ENCODE measurements around the gene KIF14.
"Not testable (repeated sequence)": the region's sequence is repeated elsewhere in the genome, so short reads cannot be mapped to it uniquely, and the experiment has no call there.

Gene KIF14

GRCh38 chr1:200620273-200621131, at the start of gene KIF14:
KIF14 (minus strand) TSS chr1:200620751; CDS start chr1:200618723, 2,028 bp downstream.
- DNase-seq = peak; percentile 85

DNA sequence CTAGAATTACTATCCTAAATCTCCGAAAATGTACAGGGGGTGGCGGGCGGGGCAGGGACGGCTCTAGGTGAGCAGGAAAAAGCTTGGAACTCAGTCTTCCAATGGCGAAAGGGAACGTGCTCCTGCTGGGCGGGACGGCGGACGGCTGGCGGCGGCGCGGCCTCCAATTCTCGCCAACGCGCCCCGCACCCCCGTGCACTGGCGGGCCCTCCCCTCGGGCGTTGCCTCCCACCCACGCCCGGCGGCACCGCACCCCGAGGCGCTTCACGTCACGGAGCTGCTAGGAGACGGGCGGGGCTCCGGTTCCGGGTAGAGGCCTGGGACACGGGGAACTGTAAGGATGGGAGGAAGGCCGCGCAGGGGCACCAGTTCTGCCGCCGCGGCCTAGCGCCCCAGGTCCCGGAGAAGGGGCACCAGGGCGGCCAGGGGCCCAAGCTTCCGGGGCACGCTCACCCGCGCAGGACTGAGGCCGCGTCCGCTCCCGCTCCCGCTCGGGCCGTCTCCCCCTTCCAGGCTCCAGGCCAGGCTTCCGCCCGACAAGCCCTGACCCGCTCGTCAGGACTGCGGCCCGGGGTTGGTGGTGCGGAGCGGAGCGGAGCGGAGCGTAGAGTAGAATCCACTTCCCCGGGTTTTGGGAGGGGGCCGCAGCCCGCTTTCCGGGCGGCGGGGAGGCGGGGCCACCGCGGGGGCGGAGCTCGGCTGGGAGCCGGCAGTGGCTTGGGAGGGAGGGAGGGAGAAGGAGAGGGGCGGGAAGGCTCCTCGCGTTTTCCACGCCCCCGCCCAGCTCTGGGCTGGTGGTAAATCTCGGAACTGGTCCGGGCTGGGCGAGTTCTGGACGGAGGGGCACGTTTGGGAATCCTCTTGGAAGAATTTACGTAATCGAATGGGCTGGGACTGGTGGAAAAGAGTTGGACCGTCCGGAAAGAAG, 49.0 kb upstream of the KIF14 start, which contains the start of gene DDX59:
Gene DDX59, minus strand, starts transcription at position 594 of the 928 bp plus-strand sequence. CDS start 3,167 bp downstream, outside the sequence.
- DNase-seq = peak; percentile 90

- no peak for DNase-seq
Measured at GRCh38 chr1:200668514-200669313, 48.2 kb upstream of the KIF14 start.

GRCh38 chr1:200666309-200666708, 45.8 kb upstream of the KIF14 start:
- no peak for DNase-seq

DNA sequence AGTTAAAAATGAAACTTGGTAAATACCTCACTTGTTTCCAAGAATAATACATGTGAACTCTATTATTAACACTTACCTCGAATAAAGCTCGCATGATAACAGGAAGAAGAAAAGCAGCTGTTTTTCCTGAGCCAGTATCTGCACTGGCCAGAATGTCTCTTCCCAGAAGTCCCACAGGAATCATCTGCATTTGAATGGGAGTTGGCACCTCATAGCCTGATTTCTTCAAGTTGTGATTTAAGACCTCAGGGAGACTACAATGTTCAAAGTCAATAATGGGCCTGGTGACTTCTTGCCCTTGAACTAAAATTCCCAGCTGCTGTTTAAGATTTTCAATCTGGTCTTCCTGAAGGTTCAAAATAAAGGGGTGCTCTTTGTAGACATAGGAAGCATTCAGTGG, 45.3 kb upstream of the KIF14 start:
- DNase-seq = no peak

DNA sequence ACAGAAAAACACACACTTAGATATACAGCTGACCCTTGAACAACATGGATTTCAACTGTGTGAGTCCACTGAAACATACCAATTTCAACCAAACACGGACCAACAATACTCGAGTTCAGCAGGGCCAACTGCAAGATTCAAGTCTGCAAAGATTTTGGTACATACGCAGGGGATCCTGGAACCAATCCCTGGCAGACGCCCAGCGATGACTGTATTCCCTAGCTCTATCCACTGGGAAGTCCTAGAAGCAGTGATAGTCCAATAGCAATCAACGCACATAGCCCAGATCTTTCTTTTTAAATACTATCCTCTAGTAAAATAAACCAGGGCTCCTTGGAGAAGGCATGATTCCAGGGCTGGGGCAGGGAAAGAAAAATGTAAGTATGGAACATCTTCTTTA, 40.2 kb upstream of the KIF14 start:
- no peak for DNase-seq

DNA sequence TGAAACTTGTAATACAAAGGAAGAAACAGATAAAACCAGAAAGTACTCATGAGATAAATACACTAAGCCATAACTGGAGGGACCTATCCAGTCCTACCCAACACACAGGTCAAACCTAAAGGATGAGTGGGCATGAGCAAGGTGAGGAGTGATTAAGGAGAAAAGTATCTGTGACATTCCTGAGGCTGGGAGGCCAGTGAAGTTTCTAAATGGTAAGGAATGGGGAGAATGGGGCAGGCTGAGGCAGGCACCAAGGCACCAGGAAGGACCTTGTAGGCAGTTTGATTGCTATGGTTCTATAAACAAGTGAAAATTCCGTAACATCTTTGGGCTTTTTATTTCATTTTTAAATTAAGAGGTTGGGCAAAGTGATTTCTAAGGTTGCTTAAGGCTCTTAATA, 38.7 kb upstream of the KIF14 start:
- no peak for DNase-seq

DNA sequence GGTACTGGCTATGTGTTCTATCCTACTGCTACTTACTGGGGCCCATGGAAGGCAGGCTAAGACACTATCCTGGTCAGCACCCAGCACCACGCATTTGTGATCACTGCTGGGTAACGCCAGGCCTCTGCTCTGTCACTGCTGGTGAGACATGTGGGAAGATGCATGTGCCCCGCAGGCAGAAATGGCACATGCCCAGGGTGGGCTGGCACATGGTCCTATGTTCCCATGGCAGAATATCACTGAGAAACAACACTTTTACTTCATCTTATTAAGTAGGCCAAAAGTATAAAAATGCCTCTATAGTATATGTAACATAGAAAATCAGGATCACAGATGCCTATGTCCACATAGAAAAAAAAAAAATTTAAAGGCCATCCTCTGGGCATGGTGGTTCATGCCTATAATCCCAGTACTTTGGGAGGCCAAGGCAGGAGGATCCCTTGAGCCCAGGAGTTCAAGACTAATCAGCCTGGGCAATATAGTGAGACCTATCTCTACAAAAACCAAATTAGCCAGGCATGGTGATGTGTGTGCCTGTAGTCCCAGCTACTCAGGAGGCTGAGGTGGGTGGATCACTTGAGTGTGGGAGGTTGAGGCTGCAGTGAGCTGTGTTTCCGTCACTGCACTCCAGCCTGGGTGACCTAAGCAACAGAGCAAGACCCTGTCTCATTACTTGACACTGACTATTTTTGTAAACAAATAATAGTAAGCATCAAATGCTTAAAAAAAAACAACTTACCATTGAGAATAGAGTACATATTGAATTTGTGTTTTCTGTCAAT, 37.7 kb upstream of the KIF14 start:
- DNase-seq = no peak

DNA sequence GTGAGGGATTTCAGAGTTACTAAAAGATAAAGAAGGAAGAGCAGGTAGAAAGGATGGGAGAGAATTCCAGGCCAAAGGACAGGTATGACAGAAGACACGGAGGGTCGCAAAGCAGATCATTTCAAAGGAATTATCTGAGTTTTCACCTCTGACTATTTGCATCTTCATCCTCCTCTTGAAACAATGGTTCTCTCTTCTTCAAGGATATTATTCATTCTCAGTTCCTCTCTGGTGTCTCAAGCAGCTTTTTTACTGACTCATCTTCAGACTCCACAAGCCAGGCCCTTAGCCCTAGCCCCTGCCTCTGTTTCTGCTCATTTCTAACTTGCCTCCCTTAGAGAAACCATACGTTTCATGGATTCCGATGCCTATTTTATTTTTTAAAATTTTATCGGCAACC, 34.1 kb upstream of the KIF14 start:
- DNase-seq = no peak

DNA sequence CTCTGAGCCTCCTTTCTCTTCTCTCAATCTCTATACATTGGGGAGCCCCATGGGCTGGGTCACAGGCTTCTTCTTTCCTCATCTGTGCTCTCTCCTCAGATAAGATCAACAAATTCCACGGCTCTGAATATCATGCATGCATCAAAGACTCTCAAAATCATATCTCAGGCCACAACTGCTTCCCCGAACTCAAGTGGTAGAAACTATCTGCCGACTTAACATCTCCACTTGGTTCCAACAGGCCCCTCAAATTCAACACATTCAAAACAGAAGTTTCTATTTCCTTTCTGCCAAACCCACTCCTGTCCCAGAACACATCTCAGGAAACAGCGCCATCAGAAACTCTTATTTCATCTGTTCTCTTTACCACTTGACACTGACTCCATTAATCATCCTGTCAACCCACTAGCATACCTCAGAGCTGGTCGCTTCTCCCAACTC, 32.5 kb upstream of the KIF14 start:
- no peak for DNase-seq

DNA sequence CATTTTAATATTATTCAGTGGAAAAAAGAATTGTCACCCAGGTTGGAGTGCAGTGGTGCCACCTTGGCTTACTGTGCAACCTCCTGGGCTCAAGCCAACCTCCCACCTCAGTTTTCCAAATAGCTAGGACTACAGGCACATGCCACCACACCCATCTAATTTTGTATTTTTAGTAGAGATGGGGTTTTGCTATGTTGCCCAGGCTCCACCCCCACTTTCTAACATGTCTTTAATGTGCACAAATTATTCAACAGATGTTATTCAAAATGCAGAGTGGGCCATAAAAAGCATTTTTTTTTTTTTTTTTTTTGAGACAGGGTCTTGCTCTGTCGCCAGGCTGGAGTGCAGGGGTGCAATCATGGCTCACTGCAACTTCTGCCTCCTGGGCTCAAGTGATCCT, 31.8 kb upstream of the KIF14 start:
- DNase-seq = no peak

DNA sequence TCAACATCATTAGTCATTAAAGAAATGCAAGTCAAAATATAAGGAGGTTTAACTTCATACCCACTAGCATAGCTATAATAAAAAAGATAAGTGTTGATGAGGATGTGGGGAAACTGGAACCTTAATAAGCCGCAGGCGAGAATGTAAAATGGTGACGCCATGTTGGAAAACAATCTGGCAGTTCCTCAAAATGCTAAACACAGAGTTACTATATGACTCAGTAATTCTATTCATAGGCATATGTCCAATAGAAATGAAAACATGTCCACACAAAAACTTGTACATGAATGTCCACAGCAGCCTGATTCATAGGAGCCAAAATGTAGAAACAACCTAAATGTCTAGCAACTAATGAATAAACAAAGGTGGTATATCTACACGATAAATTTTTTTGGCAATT, 26.0 kb upstream of the KIF14 start:
- DNase-seq = no peak

DNA sequence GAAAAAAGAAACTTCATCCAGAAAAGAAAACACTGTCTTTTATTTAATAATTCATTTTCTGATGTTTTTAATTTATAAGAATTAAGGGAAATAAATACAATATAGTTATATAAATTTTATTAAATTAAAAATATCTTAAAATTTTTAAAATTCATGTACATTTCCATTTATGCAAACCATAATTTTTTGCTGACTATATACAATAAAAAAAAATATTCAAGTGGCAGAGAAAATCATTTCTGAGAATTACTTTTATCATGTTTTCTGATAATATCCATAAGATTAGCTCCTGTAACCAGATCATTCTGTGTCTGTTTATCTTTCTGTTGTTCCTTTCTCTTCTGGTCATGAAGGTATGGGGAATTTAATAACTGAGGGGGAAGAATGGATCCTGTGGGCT, 23.5 kb upstream of the KIF14 start:
- no peak for DNase-seq

DNA sequence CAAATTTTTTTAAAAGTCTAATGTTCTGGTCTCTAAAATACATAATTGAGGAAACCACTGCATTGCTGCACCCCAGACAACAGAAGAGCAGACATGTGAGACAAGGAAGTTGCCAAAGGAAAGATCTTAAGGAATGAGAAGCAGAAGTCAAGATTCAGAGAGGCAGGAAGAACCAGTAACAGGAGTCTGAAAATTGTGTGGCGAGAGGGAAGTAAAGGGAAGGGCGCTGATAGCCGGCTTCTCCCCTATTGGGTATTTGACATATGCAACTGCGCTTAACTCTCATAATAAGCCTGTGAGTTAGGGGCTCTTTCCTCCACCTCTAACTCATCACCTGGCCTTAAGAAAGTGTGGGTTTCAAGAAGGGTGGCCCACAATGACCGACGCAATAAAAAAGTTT, 21.9 kb upstream of the KIF14 start:
- DNase-seq = no peak

DNA sequence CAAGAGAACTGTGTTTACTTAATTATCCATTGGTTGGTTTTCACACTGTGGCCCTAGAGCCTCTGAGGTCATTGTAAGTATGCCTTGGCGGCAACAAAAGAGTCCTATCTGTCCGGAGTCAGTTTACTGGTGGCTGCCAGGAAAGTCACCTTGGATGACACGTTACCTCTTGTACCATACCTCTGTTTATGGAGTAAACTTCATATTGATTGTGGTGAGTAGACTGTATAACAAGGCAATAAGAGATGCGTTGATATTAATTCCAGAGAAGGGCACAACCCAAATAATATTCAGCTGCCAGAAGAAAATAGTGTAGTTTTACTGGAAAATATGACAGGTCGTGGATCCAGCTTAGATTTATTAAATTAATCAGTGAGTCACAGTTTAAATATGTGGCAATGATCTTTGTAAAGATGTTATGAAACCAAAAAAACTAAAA, 20.4 kb upstream of the KIF14 start:
- DNase-seq = no peak

- no peak for DNase-seq
Measured at GRCh38 chr1:200640373-200640962, 19.9 kb upstream of the KIF14 start.

GRCh38 chr1:200638073-200638472, 17.5 kb upstream of the KIF14 start:
- no peak for DNase-seq

- DNase-seq = no peak
Measured at GRCh38 chr1:200636681-200637080, 16.1 kb upstream of the KIF14 start.

DNA sequence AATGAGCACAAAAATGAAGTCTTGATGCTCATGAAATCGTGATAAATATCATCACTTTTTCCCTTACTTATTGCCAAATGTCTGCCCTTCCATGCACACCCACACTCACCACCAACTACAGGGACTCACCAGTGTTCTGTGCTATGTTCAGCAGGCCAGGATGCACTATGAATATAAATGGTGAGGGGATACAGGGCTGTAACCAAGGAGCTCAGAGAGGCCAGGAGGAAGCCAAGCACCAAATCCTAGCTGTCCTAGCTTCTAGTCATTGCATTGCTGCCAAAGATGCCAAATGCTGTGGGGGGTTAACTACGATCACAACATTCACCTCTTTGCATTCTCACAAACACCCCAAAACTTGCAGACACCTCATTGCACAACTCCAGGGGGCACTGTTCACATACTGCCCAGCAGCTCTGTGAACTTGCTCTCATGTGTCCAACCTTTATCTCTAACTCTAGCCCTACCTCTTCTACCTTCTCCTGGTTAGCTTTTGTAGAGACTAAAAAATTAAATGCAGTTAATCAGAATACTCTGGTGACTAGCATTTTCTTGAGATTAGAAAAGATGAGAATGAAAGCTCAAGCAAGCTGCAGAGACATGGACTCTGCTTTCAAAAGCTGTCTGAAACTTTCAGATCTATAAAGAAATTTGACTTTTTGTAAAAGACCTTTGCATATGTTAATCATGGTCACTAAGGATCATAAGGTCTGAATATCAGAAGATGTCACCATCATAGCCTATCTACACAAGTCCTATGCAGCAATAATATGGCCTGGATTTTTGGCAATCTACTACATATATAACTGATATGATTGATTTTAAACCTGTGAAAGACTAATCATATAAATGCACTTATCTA, 13.9 kb upstream of the KIF14 start:
- no peak for DNase-seq

DNA sequence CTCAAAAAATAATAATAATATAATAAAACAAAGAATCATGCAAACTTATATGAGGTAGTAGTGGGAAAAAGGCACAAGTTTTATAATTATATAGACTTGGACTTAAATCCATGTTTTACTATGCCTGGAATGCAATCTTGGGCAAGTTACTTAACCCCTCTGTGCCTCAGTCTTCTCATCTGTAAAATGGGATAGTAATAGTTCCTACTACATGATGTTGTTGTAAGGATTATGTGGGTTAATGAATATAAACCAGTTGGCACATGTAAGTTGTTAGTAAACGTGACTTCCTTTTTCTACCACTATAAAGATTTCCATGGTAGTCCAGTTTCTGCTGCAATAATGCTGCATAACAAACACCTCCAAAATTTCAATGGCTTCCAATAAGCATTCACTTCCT, 10.8 kb upstream of the KIF14 start:
- no peak for DNase-seq

DNA sequence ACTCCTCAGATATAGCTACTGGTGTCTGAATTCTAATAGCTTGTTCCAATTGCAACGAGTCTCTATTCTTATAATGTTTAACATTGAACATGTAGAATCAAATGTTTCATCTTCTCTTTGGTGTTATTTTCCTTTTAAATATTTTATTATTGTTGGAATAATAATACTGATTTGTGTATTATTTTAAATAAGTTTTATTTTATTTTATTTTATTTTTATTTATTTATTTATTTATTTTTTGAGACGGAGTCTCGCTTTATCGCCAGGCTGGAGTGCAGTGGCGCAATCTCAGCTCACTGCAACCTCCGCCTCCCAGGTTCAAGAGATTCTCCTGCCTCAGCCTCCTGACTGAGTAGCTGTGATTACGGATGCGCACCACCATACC, 10.0 kb upstream of the KIF14 start:
- not testable (repeated sequence) for DNase-seq

Data from NCI-H510A treated with DMSO at 0.1 percent for 48 hours (cell line).